ENCODE measurements around the gene ZNF516. TPM values are rescaled to one million over a fixed set of nuclear protein-coding genes. Genes with fewer than 3 reads are reported as not detected.

Gene ZNF516
- total RNA-seq, 5 donors from 2014 or later (not counting 1 experiment from before 2014, with no cell fraction given), result 22.0 to 31.8 (median 25.7) TPM

DNA sequence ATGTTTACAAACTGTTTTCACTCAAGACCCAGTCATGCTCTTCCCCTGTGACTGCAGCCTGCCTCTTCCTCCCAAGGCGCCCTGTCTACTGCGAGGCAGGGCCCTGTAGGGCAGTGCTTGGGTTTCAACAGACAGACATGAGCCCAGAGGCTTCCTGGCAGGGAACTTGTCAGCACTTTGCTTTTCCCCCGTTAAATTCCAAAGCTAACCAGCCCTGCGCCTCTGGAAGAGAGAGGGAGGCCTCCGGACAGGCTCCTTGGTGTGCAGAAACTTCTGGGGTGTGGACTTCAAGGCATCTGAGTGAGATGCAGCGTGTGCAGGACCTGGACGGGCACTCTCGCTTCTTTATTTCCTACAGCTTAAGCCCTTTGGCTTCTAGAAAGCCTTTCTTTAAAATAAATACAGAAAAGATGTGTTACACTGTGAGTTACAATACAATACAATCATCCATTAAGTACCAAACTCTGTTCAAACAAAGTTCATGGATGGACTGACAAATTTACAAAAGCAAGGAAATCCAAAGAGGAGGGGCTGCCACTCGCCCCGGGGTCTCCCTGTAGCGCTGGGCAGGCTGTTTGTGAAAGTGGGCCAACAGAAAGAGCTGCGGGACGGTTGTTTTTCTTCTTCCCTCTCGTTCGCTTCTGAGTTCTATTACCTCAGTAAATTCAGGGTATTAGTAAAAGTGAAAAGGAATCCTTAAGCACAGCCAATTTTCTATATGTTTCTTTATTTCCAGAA lies 8.8 kb upstream of the ZNF516 start:
- ChIA-PET POLR2A (interaction anchor here in 1 of 2 donors (0.6 kb wide), 1 partner anchor 59 kb away, joined by 4 read pairs; no protein-coding TSS in a partner anchor), CTCF (no interaction called here)
- Histone ChIP-seq H3K4me1 (ENCODE audit: control insufficient read depth in 1 of 2, extremely low read depth in 1 of 2, insufficient read depth in 2 of 2, low read length in 2 of 2) (no peaks in the 10 kb centered on the region), H3K4me3 (ENCODE audit: control insufficient read depth in 1 of 2, extremely low read depth in 1 of 2, low read length in 1 of 2) (no peak overlapping the region), H3K27me3 (replicated peaks in 1 of 2; ENCODE audit: control insufficient read depth in 2 of 2, extremely low read depth in 1 of 2, insufficient read depth in 2 of 2, low read length in 1 of 2) (peaks cover 0 to 26% of the 10 kb centered on the region in 2 experiments), H3K9me3 (no peaks in the 10 kb centered on the region), H3K27ac (ENCODE audit: low read length) (no peak overlapping the region), H3K36me3 (ENCODE audit: control insufficient read depth in 2 of 2, extremely low read depth in 1 of 2, insufficient read depth in 1 of 2, low read length in 1 of 2) (no peaks in the 10 kb centered on the region)
- no peaks in the 10 kb centered on the region for H3K4me1 Mint-ChIP-seq
- WGBS (ENCODE audit: insufficient coverage), result 66% methylated on average over 3 of the region's 15 CpGs
- DNase-seq, result no peak
- H3K36me3 Mint-ChIP-seq, result no peaks in the 10 kb centered on the region
- H3K27me3 Mint-ChIP-seq, result peaks cover 0 to 4% of the 10 kb centered on the region in 2 donors
- H3K4me3 Mint-ChIP-seq, result no peak overlapping the region
- H3K27ac Mint-ChIP-seq, result no peak overlapping the region
- no peak for ATAC-seq (replicated peaks in 1 of 4)
- no peaks in the 10 kb centered on the region for H3K9me3 Mint-ChIP-seq

- Mint-ChIP-seq H3K27me3 (peaks cover 0 to 4% of the 10 kb centered on the region in 2 donors), H3K27ac (no peak overlapping the region), H3K4me1 (peaks cover 0 to 2% (median 0%) of the 10 kb centered on the region in 3 donors), H3K36me3 (no peaks in the 10 kb centered on the region), H3K9me3 (no peaks in the 10 kb centered on the region), H3K4me3 (no peak overlapping the region)
- Histone ChIP-seq H3K27me3 (replicated peaks in 1 of 2; ENCODE audit: control insufficient read depth in 2 of 2, extremely low read depth in 1 of 2, insufficient read depth in 2 of 2, low read length in 1 of 2) (peaks cover 0 to 21% of the 10 kb centered on the region in 2 experiments), H3K4me1 (ENCODE audit: control insufficient read depth in 1 of 2, extremely low read depth in 1 of 2, insufficient read depth in 2 of 2, low read length in 2 of 2) (no peaks in the 10 kb centered on the region), H3K27ac (ENCODE audit: low read length) (no peak overlapping the region), H3K36me3 (ENCODE audit: control insufficient read depth in 2 of 2, extremely low read depth in 1 of 2, insufficient read depth in 1 of 2, low read length in 1 of 2) (no peaks in the 10 kb centered on the region), H3K9me3 (no peaks in the 10 kb centered on the region), H3K4me3 (ENCODE audit: control insufficient read depth in 1 of 2, extremely low read depth in 1 of 2, low read length in 1 of 2) (no peak overlapping the region)
- ATAC-seq (replicated peaks in 1 of 4) (no peak), DNase-seq (no peak)
- 94% methylated on average over 3 of the region's 7 CpGs for WGBS (ENCODE audit: insufficient coverage)
- ChIA-PET CTCF (no interaction called here), POLR2A (interaction anchor here in 1 of 2 donors (0.5 kb wide), 1 partner anchor 9 kb away, joined by 5 read pairs; no protein-coding TSS in a partner anchor)
Measured at GRCh38 chr18:76502551-76502950, 7.5 kb upstream of the ZNF516 start.

DNA sequence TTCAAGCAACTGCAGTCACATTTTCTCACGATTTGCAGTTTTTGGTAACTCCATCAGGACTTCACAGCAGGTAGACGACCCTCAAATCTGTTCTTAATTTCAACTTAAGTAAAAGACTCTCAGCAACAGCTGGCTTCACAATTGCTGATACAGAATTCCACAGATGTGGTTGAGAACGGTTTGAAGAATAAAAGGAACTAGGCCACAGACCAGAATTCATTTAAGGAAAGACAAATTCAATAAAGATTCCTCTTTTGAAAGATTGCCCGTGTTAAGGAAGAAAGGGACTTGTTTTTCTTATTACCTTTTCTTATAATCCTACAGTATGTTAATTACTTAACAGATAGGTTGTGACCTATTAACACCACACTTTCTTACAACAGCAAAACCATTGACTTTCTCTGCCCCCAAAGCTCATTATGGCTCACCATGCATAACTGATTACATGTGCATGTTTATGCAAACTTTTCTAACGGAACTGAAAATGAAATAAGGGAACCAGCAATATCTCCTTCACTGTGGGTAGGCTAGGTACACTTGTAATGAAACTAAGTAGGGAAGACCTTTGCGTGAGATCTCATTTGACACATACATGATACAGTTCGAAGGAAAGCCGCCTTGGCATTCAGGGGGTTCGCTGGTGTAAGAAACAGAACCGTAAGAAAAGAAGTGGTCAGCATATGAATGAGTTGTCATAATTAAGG lies 4.7 kb upstream of the ZNF516 start:
- Mint-ChIP-seq H3K4me1 (peaks cover 4 to 7% (median 5%) of the 10 kb centered on the region in 3 donors), H3K27ac (no peak overlapping the region), H3K27me3 (peaks cover 8 to 13% of the 10 kb centered on the region in 2 donors), H3K4me3 (no peak overlapping the region), H3K36me3 (no peaks in the 10 kb centered on the region), H3K9me3 (no peaks in the 10 kb centered on the region)
- ATAC-seq (replicated peaks in 1 of 4) (no peak), DNase-seq (no peak)
- 80% methylated on average over 4 of the region's 10 CpGs for WGBS (ENCODE audit: insufficient coverage)
- H3K9me3 ChIP-seq, result no peaks in the 10 kb centered on the region
- CTCF ChIA-PET, result no interaction called here
- POLR2A ChIA-PET, result no interaction called here
- H3K4me3 ChIP-seq (ENCODE audit: control insufficient read depth in 1 of 2, extremely low read depth in 1 of 2, low read length in 1 of 2), result no peak overlapping the region
- H3K4me1 ChIP-seq (ENCODE audit: control insufficient read depth in 1 of 2, extremely low read depth in 1 of 2, insufficient read depth in 2 of 2, low read length in 2 of 2), result peaks cover 0 to 8% of the 10 kb centered on the region in 2 experiments
- H3K36me3 ChIP-seq (ENCODE audit: control insufficient read depth in 2 of 2, extremely low read depth in 1 of 2, insufficient read depth in 1 of 2, low read length in 1 of 2), result no peaks in the 10 kb centered on the region
- no peak overlapping the region for H3K27ac ChIP-seq (ENCODE audit: low read length)
- peaks cover 0 to 19% of the 10 kb centered on the region in 2 experiments for H3K27me3 ChIP-seq (replicated peaks in 1 of 2; ENCODE audit: control insufficient read depth in 2 of 2, extremely low read depth in 1 of 2, insufficient read depth in 2 of 2, low read length in 1 of 2)

- H3K27ac ChIP-seq (ENCODE audit: low read length), result no peak overlapping the region
Measured at GRCh38 chr18:76499021-76499420, 4.0 kb upstream of the ZNF516 start.

GRCh38 chr18:76498064-76498463 lies 3.0 kb upstream of the ZNF516 start:
- H3K27ac ChIP-seq (ENCODE audit: low read length), result no peak overlapping the region
- POLR2A ChIA-PET, result interaction anchor here (0.6 to 0.9 kb wide), 3 partner anchors 10 to 702 kb away, joined by 4 to 5 read pairs (median 4); no protein-coding TSS in a partner anchor
- Mint-ChIP-seq H3K4me3 (no peak overlapping the region), H3K27me3 (peaks cover 8 to 25% of the 10 kb centered on the region in 2 donors), H3K27ac (peak overlapping the region in 1 of 2 donors; percentile 13), H3K4me1 (peaks cover 14 to 21% (median 21%) of the 10 kb centered on the region in 3 donors), H3K9me3 (no peaks in the 10 kb centered on the region), H3K36me3 (no peaks in the 10 kb centered on the region)
- CTCF ChIA-PET, result no interaction called here
- peaks cover 9 to 21% of the 10 kb centered on the region in 2 experiments for H3K4me1 ChIP-seq (ENCODE audit: control insufficient read depth in 1 of 2, extremely low read depth in 1 of 2, insufficient read depth in 2 of 2, low read length in 2 of 2)
- DNase-seq, result no peak
- H3K4me3 ChIP-seq (ENCODE audit: control insufficient read depth in 1 of 2, extremely low read depth in 1 of 2, low read length in 1 of 2), result no peak overlapping the region
- no peaks in the 10 kb centered on the region for H3K9me3 ChIP-seq
- no peaks in the 10 kb centered on the region for H3K36me3 ChIP-seq (ENCODE audit: control insufficient read depth in 2 of 2, extremely low read depth in 1 of 2, insufficient read depth in 1 of 2, low read length in 1 of 2)
- WGBS (ENCODE audit: insufficient coverage), result 50% methylated on average over 2 of the region's 6 CpGs
- H3K27me3 ChIP-seq (replicated peaks in 1 of 2; ENCODE audit: control insufficient read depth in 2 of 2, extremely low read depth in 1 of 2, insufficient read depth in 2 of 2, low read length in 1 of 2), result peaks cover 0 to 28% of the 10 kb centered on the region in 2 experiments
- no peak for ATAC-seq (replicated peaks in 1 of 4)

More at GRCh38 chr18:76499021-76499420, 4.0 kb upstream of the ZNF516 start:
- peaks cover 7 to 12% (median 11%) of the 10 kb centered on the region in 3 donors for H3K4me1 Mint-ChIP-seq
- DNase-seq (no peak), ATAC-seq (replicated peaks in 1 of 4) (no peak)
- WGBS (ENCODE audit: insufficient coverage), result 86% methylated on average over 4 of the region's 8 CpGs
- no peak overlapping the region for H3K4me3 Mint-ChIP-seq
- Histone ChIP-seq H3K4me3 (ENCODE audit: control insufficient read depth in 1 of 2, extremely low read depth in 1 of 2, low read length in 1 of 2) (no peak overlapping the region), H3K27me3 (replicated peaks in 1 of 2; ENCODE audit: control insufficient read depth in 2 of 2, extremely low read depth in 1 of 2, insufficient read depth in 2 of 2, low read length in 1 of 2) (peaks cover 0 to 26% of the 10 kb centered on the region in 2 experiments), H3K4me1 (ENCODE audit: control insufficient read depth in 1 of 2, extremely low read depth in 1 of 2, insufficient read depth in 2 of 2, low read length in 2 of 2) (peaks cover under 1 to 15% of the 10 kb centered on the region in 2 experiments), H3K9me3 (no peaks in the 10 kb centered on the region), H3K36me3 (ENCODE audit: control insufficient read depth in 2 of 2, extremely low read depth in 1 of 2, insufficient read depth in 1 of 2, low read length in 1 of 2) (no peaks in the 10 kb centered on the region)
- no peaks in the 10 kb centered on the region for H3K36me3 Mint-ChIP-seq
- no peak overlapping the region for H3K27ac Mint-ChIP-seq
- peaks cover 8 to 17% of the 10 kb centered on the region in 2 donors for H3K27me3 Mint-ChIP-seq
- ChIA-PET CTCF (no interaction called here), POLR2A (no interaction called here)
- no peaks in the 10 kb centered on the region for H3K9me3 Mint-ChIP-seq

- no peak for DNase-seq
- Mint-ChIP-seq H3K36me3 (no peaks in the 10 kb centered on the region), H3K4me3 (peak overlapping the region in 2 of 3 donors; percentile 14 to 88), H3K27me3 (peaks cover 8 to 32% of the 10 kb centered on the region in 2 donors), H3K9me3 (no peaks in the 10 kb centered on the region), H3K4me1 (peaks cover 15 to 29% (median 27%) of the 10 kb centered on the region in 3 donors), H3K27ac (peak overlapping the region in 1 of 2 donors; percentile 11)
- Histone ChIP-seq H3K9me3 (no peaks in the 10 kb centered on the region), H3K27me3 (replicated peaks in 1 of 2; ENCODE audit: control insufficient read depth in 2 of 2, extremely low read depth in 1 of 2, insufficient read depth in 2 of 2, low read length in 1 of 2) (peaks cover 0 to 39% of the 10 kb centered on the region in 2 experiments), H3K4me1 (ENCODE audit: control insufficient read depth in 1 of 2, extremely low read depth in 1 of 2, insufficient read depth in 2 of 2, low read length in 2 of 2) (peaks cover 9 to 31% of the 10 kb centered on the region in 2 experiments), H3K4me3 (ENCODE audit: control insufficient read depth in 1 of 2, extremely low read depth in 1 of 2, low read length in 1 of 2) (no peak overlapping the region), H3K36me3 (ENCODE audit: control insufficient read depth in 2 of 2, extremely low read depth in 1 of 2, insufficient read depth in 1 of 2, low read length in 1 of 2) (no peaks in the 10 kb centered on the region), H3K27ac (ENCODE audit: low read length) (no peak overlapping the region)
- no CpG with 5 or more reads among the region's 6 CpGs for WGBS (ENCODE audit: insufficient coverage)
- POLR2A ChIA-PET, result no interaction called here
- CTCF ChIA-PET, result no interaction called here
- ATAC-seq (replicated peaks in 1 of 4), result no peak
Measured at GRCh38 chr18:76497021-76497420, 2.0 kb upstream of the ZNF516 start.

Measured in T-cell (primary cell).